HUES6 (cell line): ENCODE data around the gene SP140L.

Experiments used
- H3K27ac ChIP-seq: 2 replicates; pipeline ENCODE4 v1.7.0; 2013; ENCODE audit warnings: low read depth, mild to moderate bottlenecking, low read length, inconsistent platforms
- H3K27me3 ChIP-seq: 2 replicates; pipeline ENCODE4 v1.6.1; 2013; ENCODE audit warnings: low read length; ENCODE audit not compliant: control insufficient read depth, insufficient read depth
- H3K36me3 ChIP-seq: 2 replicates; pipeline ENCODE4 v1.6.1; 2013; ENCODE audit warnings: low read length; ENCODE audit not compliant: control insufficient read depth, insufficient read depth
- H3K4me1 ChIP-seq: 2 replicates; pipeline ENCODE4 v1.6.1; 2013; ENCODE audit warnings: low read length; ENCODE audit not compliant: control insufficient read depth, insufficient read depth
- H3K4me3 ChIP-seq: 2 replicates; pipeline ENCODE4 v1.5.1; 2013; ENCODE audit warnings: low read depth, low read length
- H3K9ac ChIP-seq: one replicate; pipeline ENCODE4 v1.6.1; 2013; ENCODE audit warnings: mild to moderate bottlenecking, low read length
- H3K9me3 ChIP-seq: 2 replicates; pipeline ENCODE4 v1.6.1; 2013; ENCODE audit warnings: low read depth, low read length; ENCODE audit not compliant: control insufficient read depth, insufficient read depth

SP140L gene

DNA sequence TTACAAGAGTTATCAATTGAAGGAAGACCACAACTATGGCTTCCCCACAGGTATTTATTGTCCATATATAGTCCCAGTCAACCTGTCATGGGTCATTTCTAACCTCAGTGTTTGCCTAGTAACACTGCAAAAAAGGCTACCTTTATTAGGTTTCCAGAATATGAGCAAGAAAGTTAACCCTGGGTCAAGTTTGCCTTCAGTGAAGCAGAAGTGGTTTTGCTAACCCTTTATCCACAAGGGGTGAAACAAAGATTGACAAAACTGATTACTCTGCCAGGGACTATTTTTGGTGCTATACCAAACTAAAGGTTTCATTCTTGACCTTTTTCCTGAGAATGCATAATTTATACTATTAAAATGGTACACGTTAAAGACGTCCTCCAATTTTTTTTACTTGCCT, 117.8 kb downstream of the SP140L start:
- H3K4me3 ChIP-seq, result no peak overlapping the region
- H3K9ac ChIP-seq, result no peak overlapping the region
- no peaks in the 10 kb centered on the region for H3K27me3 ChIP-seq
- no peak overlapping the region for H3K27ac ChIP-seq
- H3K36me3 ChIP-seq, result no peaks in the 10 kb centered on the region
- H3K9me3 ChIP-seq, result no peaks in the 10 kb centered on the region
- no peaks in the 10 kb centered on the region for H3K4me1 ChIP-seq

DNA sequence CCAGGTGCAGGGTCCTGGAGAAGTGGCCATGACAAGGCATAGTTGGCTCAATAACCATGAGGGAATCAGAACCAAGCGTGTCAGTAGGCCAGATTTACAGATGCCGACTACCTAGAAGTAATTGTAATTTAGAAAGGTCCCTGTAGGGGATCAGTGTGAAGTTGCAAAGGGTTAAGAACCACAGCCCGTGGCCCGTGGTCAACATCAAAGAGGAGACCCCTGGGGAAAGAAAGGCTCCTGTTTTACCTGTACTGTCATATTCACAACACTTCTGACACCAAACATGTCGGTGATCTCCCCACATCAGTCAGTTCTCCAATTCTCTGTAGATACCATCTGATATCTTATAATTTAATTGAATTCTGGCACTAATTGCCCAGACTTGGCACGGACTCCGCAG, 120.0 kb downstream of the SP140L start:
- H3K9me3 ChIP-seq, result no peaks in the 10 kb centered on the region
- no peaks in the 10 kb centered on the region for H3K36me3 ChIP-seq
- no peak overlapping the region for H3K4me3 ChIP-seq
- H3K27ac ChIP-seq, result no peak overlapping the region
- H3K27me3 ChIP-seq, result no peaks in the 10 kb centered on the region
- no peak overlapping the region for H3K9ac ChIP-seq
- no peaks in the 10 kb centered on the region for H3K4me1 ChIP-seq

DNA sequence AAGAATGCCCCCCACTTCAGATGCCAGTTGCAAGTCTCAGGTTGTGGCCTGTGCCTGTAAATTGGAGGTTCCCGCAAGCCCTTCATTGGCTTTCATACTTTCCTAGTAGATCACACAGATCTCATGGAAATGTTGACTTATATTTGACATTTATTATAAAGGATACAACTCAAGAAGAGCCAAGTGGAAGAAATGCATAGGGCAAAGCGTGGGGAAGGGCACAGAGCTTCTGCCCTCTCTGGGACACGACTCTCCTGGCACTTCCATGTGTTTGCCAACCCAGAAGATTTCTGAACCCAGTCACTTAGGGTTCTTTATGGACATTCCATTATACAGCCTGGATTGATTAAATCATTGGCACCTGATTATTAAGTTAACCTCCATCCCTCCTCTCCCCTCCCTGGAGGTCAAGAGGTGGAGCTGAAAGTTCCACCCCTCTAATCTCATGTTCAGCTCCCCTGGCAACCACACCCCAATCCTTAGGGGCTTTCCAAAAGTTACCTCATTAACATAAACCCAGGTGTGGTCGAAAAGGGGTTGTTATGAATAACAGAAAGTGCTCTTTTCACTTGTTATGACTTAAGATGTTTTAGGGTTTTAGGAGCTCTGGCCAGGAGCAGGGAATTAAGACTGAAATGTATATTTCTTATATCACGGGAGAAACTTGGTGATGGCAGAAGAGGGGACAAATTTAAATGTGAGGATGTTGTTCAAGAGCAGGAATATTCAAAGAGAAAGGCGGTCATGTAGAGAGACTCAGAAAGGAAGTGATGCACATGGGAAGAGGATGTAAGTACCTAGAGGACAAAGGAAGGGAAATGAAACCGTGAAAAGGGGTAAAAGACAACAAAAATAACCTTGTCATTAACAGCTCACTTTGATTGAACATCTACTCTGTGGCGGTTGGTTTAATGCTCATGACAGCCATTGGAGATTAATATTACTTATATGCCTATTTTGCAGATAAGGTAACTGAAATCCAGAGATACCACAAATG, 120.8 kb downstream of the SP140L start:
- H3K36me3 ChIP-seq, result no peaks in the 10 kb centered on the region
- no peak overlapping the region for H3K4me3 ChIP-seq
- no peaks in the 10 kb centered on the region for H3K27me3 ChIP-seq
- H3K27ac ChIP-seq, result no peak overlapping the region
- no peak overlapping the region for H3K9ac ChIP-seq
- no peaks in the 10 kb centered on the region for H3K4me1 ChIP-seq
- H3K9me3 ChIP-seq, result no peaks in the 10 kb centered on the region

DNA sequence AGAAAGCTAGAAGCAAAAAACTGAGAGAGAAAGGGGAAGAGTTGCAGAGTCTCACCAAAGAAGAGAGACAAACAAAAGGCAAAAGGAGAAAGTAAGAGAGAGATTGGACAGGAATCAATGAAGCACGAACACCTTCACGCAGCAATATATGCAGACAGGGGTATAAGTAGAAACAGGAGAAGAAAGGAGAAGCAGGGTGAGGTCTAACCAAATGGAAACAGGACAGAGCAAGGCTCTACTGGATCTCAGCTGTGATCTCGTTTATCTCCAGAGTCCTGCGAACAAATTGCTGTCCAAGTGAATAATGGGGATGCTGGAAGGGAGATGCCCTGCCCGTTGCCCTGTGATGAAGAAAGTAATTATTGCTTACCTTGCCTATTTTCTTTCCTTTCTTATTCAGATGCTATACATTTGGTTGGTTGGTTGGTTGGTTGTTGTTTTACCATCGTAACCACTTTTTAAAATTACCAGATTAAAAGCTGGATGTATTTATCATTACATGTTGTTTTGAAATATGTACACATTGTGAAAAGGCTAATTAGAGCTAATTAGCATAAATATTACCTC, 123.0 kb downstream of the SP140L start:
- no peaks in the 10 kb centered on the region for H3K9me3 ChIP-seq
- H3K36me3 ChIP-seq, result no peaks in the 10 kb centered on the region

DNA sequence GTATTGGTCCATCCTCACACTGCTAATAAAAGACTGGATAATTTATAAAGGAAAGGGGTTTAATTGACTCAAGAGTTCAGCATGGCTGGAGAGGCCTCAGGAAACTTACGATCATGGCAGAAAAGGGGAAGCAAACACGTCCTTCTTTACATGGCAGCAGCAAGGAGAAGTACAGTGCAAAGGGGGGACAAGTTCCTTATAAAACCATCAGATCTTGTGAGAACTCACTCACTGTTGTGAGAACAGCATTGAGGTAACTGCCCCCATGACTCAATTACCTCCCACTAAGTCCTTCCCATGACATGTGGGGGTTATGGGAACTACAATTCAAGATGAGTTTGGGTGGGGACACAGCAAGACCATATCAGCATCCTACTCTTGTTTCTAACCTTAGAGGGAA, 126.0 kb downstream of the SP140L start:
- no peaks in the 10 kb centered on the region for H3K27me3 ChIP-seq
- no peak overlapping the region for H3K9ac ChIP-seq
- no peaks in the 10 kb centered on the region for H3K9me3 ChIP-seq
- H3K36me3 ChIP-seq, result no peaks in the 10 kb centered on the region
- H3K4me1 ChIP-seq, result peaks cover 11% of the 10 kb centered on the region
- no peak overlapping the region for H3K4me3 ChIP-seq
- no peak overlapping the region for H3K27ac ChIP-seq

More for the DNA sequence above, 123.0 kb downstream of the SP140L start:
- Histone ChIP-seq H3K9ac (no peak overlapping the region), H3K4me1 (no peaks in the 10 kb centered on the region), H3K27ac (no peak overlapping the region), H3K27me3 (no peaks in the 10 kb centered on the region), H3K4me3 (no peak overlapping the region)
